ENCODE data around the gene ANP32B. TPM values are rescaled to one million over a fixed set of nuclear protein-coding genes. Genes with fewer than 3 reads are reported as not detected.

The ANP32B gene
- total RNA-seq, 2 donors from 2014 or later: 133 to 183 TPM

- intact Hi-C loops (cut with DNase I): no loop called here
- peak overlapping the region; percentile 93 to 99 for H3K9ac ChIP-seq (ENCODE audit: low read depth in 2 of 2, low read length in 2 of 2)
- H3K9me3 ChIP-seq: no peaks in the 10 kb centered on the region
- H3K27ac ChIP-seq: peak overlapping the region; percentile 89
- H3K4me3 ChIP-seq: peak overlapping the region; percentile 68
- H3K4me1 ChIP-seq: no peaks in the 10 kb centered on the region
- TF ChIP-seq CTCF (IDR thresholded peaks at IDR 0.05): no peak
- no peak for DNase-seq
- H3K36me3 ChIP-seq: peaks cover 10% of the 10 kb centered on the region
- no peaks in the 10 kb centered on the region for H3K27me3 ChIP-seq
Measured at GRCh38 chr9:98057138-98057799, 74.1 kb downstream of the ANP32B start.

GRCh38 chr9:98062161-98062560 is 79.0 kb downstream of the ANP32B start:
- intact Hi-C loops (cut with DNase I): no loop called here
- DNase-seq: no peak
- TF ChIP-seq CTCF (IDR thresholded peaks at IDR 0.05): no peak
- peak overlapping the region; percentile 45 for H3K27ac ChIP-seq
- no peaks in the 10 kb centered on the region for H3K9me3 ChIP-seq
- no peak overlapping the region for H3K4me3 ChIP-seq
- H3K4me1 ChIP-seq: no peaks in the 10 kb centered on the region
- no peaks in the 10 kb centered on the region for H3K27me3 ChIP-seq
- H3K36me3 ChIP-seq: peaks cover 18% of the 10 kb centered on the region
- H3K9ac ChIP-seq (ENCODE audit: low read depth in 2 of 2, low read length in 2 of 2): no peak overlapping the region

- Histone ChIP-seq H3K9ac (ENCODE audit: low read depth in 2 of 2, low read length in 2 of 2) (no peak overlapping the region), H3K27me3 (no peaks in the 10 kb centered on the region), H3K4me1 (no peaks in the 10 kb centered on the region), H3K36me3 (peaks cover 18% of the 10 kb centered on the region), H3K4me3 (no peak overlapping the region), H3K27ac (no peak overlapping the region), H3K9me3 (no peaks in the 10 kb centered on the region)
- TF ChIP-seq CTCF (IDR thresholded peaks at IDR 0.05): no peak
- DNase-seq: no peak
- intact Hi-C loops (cut with DNase I): no loop called here
Measured at GRCh38 chr9:98064623-98065392, 81.7 kb downstream of the ANP32B start.

Other genes starting within 250 kb of the ANP32B start
- gene FOXE1, start 130.1 kb upstream of the ANP32B start, total RNA-seq: not detected
- gene TRMO, start 60.8 kb upstream of the ANP32B start, total RNA-seq: 10 to 100 TPM; 10.2 to 11.9 TPM
- under 1 TPM in 1 of 2 donors, not detected in 1; 0.22 TPM for gene HEMGN, start 45.2 kb upstream of the ANP32B start, total RNA-seq
- 100 to 1,000 TPM; 223 to 254 TPM for gene NANS, start 73.4 kb downstream of the ANP32B start, total RNA-seq
- gene TRIM14, start 135.9 kb downstream of the ANP32B start, total RNA-seq: 10 to 100 TPM; 44.6 to 62.0 TPM
- 10 to 100 TPM; 53.8 to 68.1 TPM for gene CORO2A, start 209.3 kb downstream of the ANP32B start, total RNA-seq